Hepatic stellate cell (primary cell): ENCODE results near the gene ALCAM.

Experiments used
- DNase-seq: peaks from one replicate; pipeline ENCODE4 v3.0.0; 2011; ENCODE audit warnings: low spot score

ALCAM gene

GRCh38 chr3:105366326-105367062 lies at the start of gene ALCAM:
Gene ALCAM, plus strand, starts transcription at chr3:105366909.
- peak; percentile 86 for DNase-seq

GRCh38 chr3:105317841-105318240 lies 48.9 kb upstream of the ALCAM start:
- DNase-seq, result no peak

- DNase-seq, result no peak
Observed at GRCh38 chr3:105322570-105323273, 44.0 kb upstream of the ALCAM start.

GRCh38 chr3:105323274-105323599 lies 43.5 kb upstream of the ALCAM start:
- DNase-seq, result no peak

GRCh38 chr3:105324951-105325350 lies 41.8 kb upstream of the ALCAM start:
- no peak for DNase-seq

- DNase-seq, result no peak
Observed at GRCh38 chr3:105327662-105328337, 38.9 kb upstream of the ALCAM start.

GRCh38 chr3:105328338-105328730 lies 38.4 kb upstream of the ALCAM start:
- no peak for DNase-seq

GRCh38 chr3:105332961-105333360 lies 33.7 kb upstream of the ALCAM start:
- no peak for DNase-seq

- no peak for DNase-seq
Observed at GRCh38 chr3:105334138-105334882, 32.4 kb upstream of the ALCAM start.

- no peak for DNase-seq
Observed at GRCh38 chr3:105339946-105340345, 26.8 kb upstream of the ALCAM start.

GRCh38 chr3:105343991-105344390 lies 22.7 kb upstream of the ALCAM start:
- no peak for DNase-seq

GRCh38 chr3:105345156-105345555 lies 21.6 kb upstream of the ALCAM start:
- no peak for DNase-seq

GRCh38 chr3:105347625-105348302 lies 18.9 kb upstream of the ALCAM start:
- no peak for DNase-seq

GRCh38 chr3:105348307-105348706 lies 18.4 kb upstream of the ALCAM start:
- no peak for DNase-seq

GRCh38 chr3:105349684-105350387 lies 16.9 kb upstream of the ALCAM start:
- no peak for DNase-seq

- peak; percentile 24 for DNase-seq
Observed at GRCh38 chr3:105351821-105352220, 14.9 kb upstream of the ALCAM start.

GRCh38 chr3:105352976-105353375 lies 13.7 kb upstream of the ALCAM start:
- no peak for DNase-seq

GRCh38 chr3:105353485-105354161 lies 13.1 kb upstream of the ALCAM start:
- no peak for DNase-seq

GRCh38 chr3:105354429-105354828 lies 12.3 kb upstream of the ALCAM start:
- no peak for DNase-seq

- no peak for DNase-seq
Observed at GRCh38 chr3:105355408-105356061, 11.2 kb upstream of the ALCAM start.
